Panc1 (cell line): Measurements from ENCODE around the gene EMID1. TPM values are rescaled to one million over a fixed set of nuclear protein-coding genes. Genes with fewer than 3 reads are reported as not detected.

Experiments used
- ATAC-seq: fragments of 200-7000 bp; cut with Tn5 transposase; 2 replicates; pipeline ENCODE4 v1.9.1; 2020; ENCODE audit warnings: mild to moderate bottlenecking, moderate library complexity
- BruUV-seq: library from RNA; stranded (reverse); fragments of 400-500 nt; replicated peaks from 2 replicates; lab custom pipeline; 2021; lab: Mats Ljungman, UMichigan
- CTCF ChIA-PET: fragments of 300-600 bp; sonication (Branson Sonifier 250); formaldehyde crosslinking; loops from one replicate; lab custom pipeline; 2022; ENCODE audit warnings: antibody characterized with exemption; lab: Charles Lee
- POLR2A ChIA-PET: fragments of 300-600 bp; sonication (Branson Sonifier 250); formaldehyde crosslinking; loops from one replicate; lab custom pipeline; 2022; ENCODE audit warnings: antibody characterized with exemption; lab: Charles Lee
- DNase-seq: peaks from one replicate; pipeline ENCODE4 v3.0.0-alpha.2; 2010; ENCODE audit warnings: low read depth, low spot score
- H3K27ac ChIP-seq: 2 replicates; pipeline ENCODE4 v1.5.1; 2011; ENCODE audit warnings: mild to moderate bottlenecking, low read length, inconsistent platforms
- H3K27me3 ChIP-seq: fragments of 200-500 bp; sonication (Bioruptor generic); 2 replicates; pipeline ENCODE4 v1.6.0; 2014; ENCODE audit warnings: low read length, inconsistent platforms; ENCODE audit not compliant: control insufficient read depth, insufficient read depth
- H3K36me3 ChIP-seq: fragments of 200-500 bp; sonication (Bioruptor generic); 2 replicates; pipeline ENCODE4 v1.5.1; 2014; ENCODE audit warnings: inconsistent platforms, mild to moderate bottlenecking, low read length, moderate library complexity; ENCODE audit not compliant: control insufficient read depth, insufficient read depth
- H3K4me1 ChIP-seq: 2 replicates; pipeline ENCODE4 v1.5.1; 2011; ENCODE audit warnings: inconsistent platforms, mild to moderate bottlenecking, low read length, moderate library complexity; ENCODE audit not compliant: control insufficient read depth, insufficient read depth
- H3K4me3 ChIP-seq, 2 experiments: 2 replicates each; pipeline ENCODE4 v1.5.1; 2011 to 2012; ENCODE audit warnings: low read depth in 2 of 2, low read length in 2 of 2, mild to moderate bottlenecking in 2 of 2, inconsistent platforms in 1 of 2, moderate library complexity in 1 of 2
- H3K9me3 ChIP-seq: fragments of 200-500 bp; sonication (Bioruptor generic); 2 replicates; pipeline ENCODE4 v1.5.1; 2014; ENCODE audit warnings: low read depth, mild to moderate bottlenecking, inconsistent platforms, low read length, moderate library complexity; ENCODE audit not compliant: control insufficient read depth, insufficient read depth
- POLR2AphosphoS5 ChIP-seq: IDR thresholded peaks from 2 replicates; pipeline ENCODE4 v1.6.1; 2012; ENCODE audit warnings: mild to moderate bottlenecking, low read depth, low read length, moderate library complexity
- SIN3A ChIP-seq: IDR thresholded peaks from 2 replicates; pipeline ENCODE4 v1.6.1; 2012; ENCODE audit warnings: low read depth, mild to moderate bottlenecking, low read length, moderate library complexity, borderline replicate concordance; ENCODE audit not compliant: insufficient read depth
- TCF7L2 ChIP-seq: IDR thresholded peaks from 2 replicates; pipeline ENCODE4 v1.6.1; 2011; ENCODE audit warnings: mild to moderate bottlenecking, low read depth, low read length, inconsistent platforms
- in situ Hi-C: cut with HindIII; loops from 2 replicates; pipeline ENCODE4 v1.10.0; 2016; ENCODE audit warnings: low sequenced_read_pairs, low pct_unique_long_range_greater_than_20kb
- intact Hi-C: fragments of 100-400 bp; cut with micrococcal nuclease; formaldehyde crosslinking; loops from one replicate; pipeline ENCODE4 v1.10.0; 2022; ENCODE audit not compliant: unreplicated experiment
- total RNA-seq: library from RNA; stranded (reverse); gene quantifications from one replicate; pipeline ENCODE4 v1.2.1, GENCODE V29; 2021; ENCODE audit not compliant: unreplicated experiment
- TF ChIP-seq, protein P1 (sequence below), 2 experiments: IDR thresholded peaks; 2 replicates each; pipeline ENCODE4 v1.6.1; 2011 to 2012; ENCODE audit warnings: low read depth in 2 of 2, control low read depth in 1 of 2, low read length in 1 of 2, mild to moderate bottlenecking in 1 of 2, moderate library complexity in 1 of 2; ENCODE audit not compliant: insufficient read depth in 1 of 2
- TF ChIP-seq, protein P2 (sequence below): fragments of 450-650 bp; IDR thresholded peaks from 2 replicates; pipeline ENCODE4 v1.5.1; 2017; ENCODE audit warnings: mild to moderate bottlenecking

EMID1 gene
- total RNA-seq, 1 experiment from 2014 or later, result 1.1 TPM

DNA sequence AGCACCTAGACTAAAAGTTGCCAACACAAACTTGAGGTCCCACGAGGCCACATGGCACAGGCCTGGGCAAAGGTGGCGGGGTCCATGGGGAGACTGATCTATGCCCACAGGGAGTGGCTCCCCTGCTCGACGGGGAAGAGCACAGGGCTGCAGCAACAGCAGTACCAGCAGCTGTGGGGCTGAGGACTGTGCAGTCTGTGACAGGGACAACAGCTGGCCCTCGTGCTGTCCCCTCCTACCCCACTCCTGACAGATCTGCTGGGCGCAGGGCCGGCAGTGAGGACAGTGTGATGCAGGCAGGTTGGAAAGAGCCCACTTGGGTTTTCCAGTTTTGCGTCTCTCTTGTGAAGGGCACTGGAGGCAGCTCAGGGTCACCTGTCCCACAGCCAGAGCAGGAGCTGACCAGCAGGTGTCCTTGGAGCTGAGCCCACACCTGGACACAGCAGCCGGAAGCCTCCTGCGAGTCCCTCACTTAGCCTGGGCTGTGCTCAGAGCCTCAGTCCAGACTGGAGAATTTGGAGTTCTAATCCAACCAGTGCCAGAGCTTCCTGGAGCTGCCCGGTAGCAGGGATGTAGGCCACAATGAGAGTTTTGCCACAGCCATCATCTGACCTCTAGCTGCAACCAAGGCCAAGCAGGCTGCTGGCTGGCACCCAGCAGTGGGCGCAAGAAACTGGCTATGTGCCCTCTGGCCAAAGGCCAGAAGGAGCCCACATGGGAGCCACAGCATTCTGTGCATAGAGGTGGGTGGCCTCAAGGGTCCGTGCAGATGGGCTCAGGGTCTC, 97.2 kb downstream of the EMID1 start:
- DNase-seq, result no peak
- peaks cover 12% of the 10 kb centered on the region for H3K4me1 ChIP-seq
- no peak overlapping the region for H3K4me3 ChIP-seq
- no peak overlapping the region for H3K27ac ChIP-seq
- in situ Hi-C loops, result no loop called here
- peaks cover 3% of the 10 kb centered on the region; the same call in 1 of the 2 replicates for H3K36me3 ChIP-seq
- H3K9me3 ChIP-seq, result no peaks in the 10 kb centered on the region
- intact Hi-C loops, result no loop called here
- no peaks in the 10 kb centered on the region for H3K27me3 ChIP-seq
- no peak for TF ChIP-seq SIN3A
- TF ChIP-seq POLR2AphosphoS5, result no peak
- TF ChIP-seq, protein P1, sequence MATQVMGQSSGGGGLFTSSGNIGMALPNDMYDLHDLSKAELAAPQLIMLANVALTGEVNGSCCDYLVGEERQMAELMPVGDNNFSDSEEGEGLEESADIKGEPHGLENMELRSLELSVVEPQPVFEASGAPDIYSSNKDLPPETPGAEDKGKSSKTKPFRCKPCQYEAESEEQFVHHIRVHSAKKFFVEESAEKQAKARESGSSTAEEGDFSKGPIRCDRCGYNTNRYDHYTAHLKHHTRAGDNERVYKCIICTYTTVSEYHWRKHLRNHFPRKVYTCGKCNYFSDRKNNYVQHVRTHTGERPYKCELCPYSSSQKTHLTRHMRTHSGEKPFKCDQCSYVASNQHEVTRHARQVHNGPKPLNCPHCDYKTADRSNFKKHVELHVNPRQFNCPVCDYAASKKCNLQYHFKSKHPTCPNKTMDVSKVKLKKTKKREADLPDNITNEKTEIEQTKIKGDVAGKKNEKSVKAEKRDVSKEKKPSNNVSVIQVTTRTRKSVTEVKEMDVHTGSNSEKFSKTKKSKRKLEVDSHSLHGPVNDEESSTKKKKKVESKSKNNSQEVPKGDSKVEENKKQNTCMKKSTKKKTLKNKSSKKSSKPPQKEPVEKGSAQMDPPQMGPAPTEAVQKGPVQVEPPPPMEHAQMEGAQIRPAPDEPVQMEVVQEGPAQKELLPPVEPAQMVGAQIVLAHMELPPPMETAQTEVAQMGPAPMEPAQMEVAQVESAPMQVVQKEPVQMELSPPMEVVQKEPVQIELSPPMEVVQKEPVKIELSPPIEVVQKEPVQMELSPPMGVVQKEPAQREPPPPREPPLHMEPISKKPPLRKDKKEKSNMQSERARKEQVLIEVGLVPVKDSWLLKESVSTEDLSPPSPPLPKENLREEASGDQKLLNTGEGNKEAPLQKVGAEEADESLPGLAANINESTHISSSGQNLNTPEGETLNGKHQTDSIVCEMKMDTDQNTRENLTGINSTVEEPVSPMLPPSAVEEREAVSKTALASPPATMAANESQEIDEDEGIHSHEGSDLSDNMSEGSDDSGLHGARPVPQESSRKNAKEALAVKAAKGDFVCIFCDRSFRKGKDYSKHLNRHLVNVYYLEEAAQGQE (IDR thresholded peaks at IDR 0.05; ENCODE audit: insufficient read depth in 1 of 2, low read depth in 2 of 2, low read length in 1 of 2), result no peak
- no peak for TF ChIP-seq TCF7L2
- TF ChIP-seq, protein P2, sequence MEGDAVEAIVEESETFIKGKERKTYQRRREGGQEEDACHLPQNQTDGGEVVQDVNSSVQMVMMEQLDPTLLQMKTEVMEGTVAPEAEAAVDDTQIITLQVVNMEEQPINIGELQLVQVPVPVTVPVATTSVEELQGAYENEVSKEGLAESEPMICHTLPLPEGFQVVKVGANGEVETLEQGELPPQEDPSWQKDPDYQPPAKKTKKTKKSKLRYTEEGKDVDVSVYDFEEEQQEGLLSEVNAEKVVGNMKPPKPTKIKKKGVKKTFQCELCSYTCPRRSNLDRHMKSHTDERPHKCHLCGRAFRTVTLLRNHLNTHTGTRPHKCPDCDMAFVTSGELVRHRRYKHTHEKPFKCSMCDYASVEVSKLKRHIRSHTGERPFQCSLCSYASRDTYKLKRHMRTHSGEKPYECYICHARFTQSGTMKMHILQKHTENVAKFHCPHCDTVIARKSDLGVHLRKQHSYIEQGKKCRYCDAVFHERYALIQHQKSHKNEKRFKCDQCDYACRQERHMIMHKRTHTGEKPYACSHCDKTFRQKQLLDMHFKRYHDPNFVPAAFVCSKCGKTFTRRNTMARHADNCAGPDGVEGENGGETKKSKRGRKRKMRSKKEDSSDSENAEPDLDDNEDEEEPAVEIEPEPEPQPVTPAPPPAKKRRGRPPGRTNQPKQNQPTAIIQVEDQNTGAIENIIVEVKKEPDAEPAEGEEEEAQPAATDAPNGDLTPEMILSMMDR, result no peak
- CTCF ChIA-PET, result interaction anchor here (0.7 kb wide), 1 partner anchor 56 kb away, joined by 3 read pairs; no protein-coding TSS in a partner anchor
- ATAC-seq, result no peak
- POLR2A ChIA-PET, result no interaction called here
- BruUV-seq, result no TSS peak

DNA sequence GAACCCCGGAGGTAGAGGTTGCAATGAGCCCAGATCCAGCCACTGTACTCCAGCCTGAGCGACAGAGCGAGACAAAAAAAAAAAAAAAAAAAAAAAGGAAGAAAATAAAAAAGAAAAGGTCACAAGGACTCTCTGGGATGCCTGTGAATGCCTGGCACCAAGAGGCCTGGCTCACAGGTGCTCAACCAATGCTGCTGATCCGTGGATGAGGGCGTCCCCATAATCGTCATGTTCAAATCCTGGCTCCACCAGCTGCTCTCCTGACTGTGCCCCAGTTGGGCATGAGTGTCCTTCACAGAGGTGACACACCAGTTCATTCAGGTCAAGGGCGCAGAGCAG, 100.1 kb downstream of the EMID1 start:
- no TSS peak for BruUV-seq
- Histone ChIP-seq H3K4me3 (peak overlapping the region in 1 of 2 experiments; percentile 66; a peak in 2 of 4 replicates), H3K36me3 (no peaks in the 10 kb centered on the region; the same call in 1 of the 2 replicates), H3K27ac (peak overlapping the region; percentile 83; the same call in 1 of the 2 replicates), H3K9me3 (no peaks in the 10 kb centered on the region), H3K27me3 (no peaks in the 10 kb centered on the region), H3K4me1 (peaks cover 28% of the 10 kb centered on the region)
- ATAC-seq (no peak), DNase-seq (no peak)
- intact Hi-C loops (no loop called here), in situ Hi-C loops (no loop called here)
- CTCF ChIA-PET, result no interaction called here
- POLR2A ChIA-PET, result interaction anchor here (0.6 to 0.7 kb wide), 2 partner anchors 58 to 318 kb away, joined by 3 to 16 read pairs; no protein-coding TSS in a partner anchor
- TF ChIP-seq, protein P2, result no peak
- TF ChIP-seq TCF7L2, result no peak
- no peak for TF ChIP-seq SIN3A
- TF ChIP-seq, protein P1 (IDR thresholded peaks at IDR 0.05; ENCODE audit: insufficient read depth in 1 of 2, low read depth in 2 of 2, low read length in 1 of 2), result no peak
- no peak for TF ChIP-seq POLR2AphosphoS5
